ENCODE results near the gene AMPD1.

DNA sequence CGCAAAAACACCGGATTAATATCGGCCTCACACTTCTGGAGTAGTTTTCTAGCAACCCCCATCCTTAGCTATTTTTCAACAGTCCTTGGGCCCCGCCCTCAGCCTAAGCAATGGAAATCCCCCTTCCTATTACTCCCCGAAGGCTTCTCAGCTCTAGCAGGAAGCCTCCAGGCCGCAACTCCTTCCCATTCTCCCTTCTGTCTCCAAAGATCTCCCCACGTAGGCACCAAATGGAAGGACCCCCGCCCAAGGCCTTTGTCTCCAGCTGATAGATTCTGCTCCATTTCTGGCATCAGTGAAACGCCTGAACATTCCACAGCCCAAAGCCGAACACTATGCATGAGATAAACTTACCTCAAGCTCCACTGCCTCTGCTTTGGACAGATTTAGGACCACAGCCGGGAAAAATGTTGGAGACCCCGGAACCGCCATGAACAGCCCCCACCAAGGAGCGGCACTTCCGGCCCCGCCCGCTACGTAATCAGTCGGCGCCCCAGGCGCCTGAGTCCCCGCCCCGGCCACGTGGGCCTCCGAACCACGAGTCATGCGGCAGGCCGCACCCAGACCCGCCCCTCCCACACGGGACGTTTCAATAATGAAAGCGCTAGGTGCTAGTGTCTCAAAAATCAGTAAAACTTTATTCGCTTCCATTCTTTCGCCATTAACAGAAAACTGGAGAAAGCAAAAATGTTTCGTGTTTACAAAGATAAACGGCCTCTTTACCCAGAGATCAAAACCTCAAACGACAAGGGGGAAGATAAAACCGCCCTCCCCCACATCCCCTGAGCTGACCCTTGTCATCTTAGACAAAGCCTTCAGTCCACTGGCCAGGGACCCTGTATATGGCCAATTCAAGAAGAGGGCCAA is 21.2 kb upstream of the AMPD1 start, which contains the start of gene NRAS:
- TF ChIP-seq, protein P1, sequence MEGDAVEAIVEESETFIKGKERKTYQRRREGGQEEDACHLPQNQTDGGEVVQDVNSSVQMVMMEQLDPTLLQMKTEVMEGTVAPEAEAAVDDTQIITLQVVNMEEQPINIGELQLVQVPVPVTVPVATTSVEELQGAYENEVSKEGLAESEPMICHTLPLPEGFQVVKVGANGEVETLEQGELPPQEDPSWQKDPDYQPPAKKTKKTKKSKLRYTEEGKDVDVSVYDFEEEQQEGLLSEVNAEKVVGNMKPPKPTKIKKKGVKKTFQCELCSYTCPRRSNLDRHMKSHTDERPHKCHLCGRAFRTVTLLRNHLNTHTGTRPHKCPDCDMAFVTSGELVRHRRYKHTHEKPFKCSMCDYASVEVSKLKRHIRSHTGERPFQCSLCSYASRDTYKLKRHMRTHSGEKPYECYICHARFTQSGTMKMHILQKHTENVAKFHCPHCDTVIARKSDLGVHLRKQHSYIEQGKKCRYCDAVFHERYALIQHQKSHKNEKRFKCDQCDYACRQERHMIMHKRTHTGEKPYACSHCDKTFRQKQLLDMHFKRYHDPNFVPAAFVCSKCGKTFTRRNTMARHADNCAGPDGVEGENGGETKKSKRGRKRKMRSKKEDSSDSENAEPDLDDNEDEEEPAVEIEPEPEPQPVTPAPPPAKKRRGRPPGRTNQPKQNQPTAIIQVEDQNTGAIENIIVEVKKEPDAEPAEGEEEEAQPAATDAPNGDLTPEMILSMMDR (IDR thresholded peaks at IDR 0.05; ENCODE audit: insufficient read depth, low read length, poor library complexity, severe bottlenecking) = no peak
- no peak for TF ChIP-seq EZH2phosphoT487 (conservative IDR thresholded peaks at IDR 0.05; ENCODE audit: low read length)

Data from SU-DHL-6 (cell line).